Muscle layer of colon (tissue), 2 donors: ENCODE measurements around the gene SKA2.

Experiments used
- H3K27ac ChIP-seq: one replicate; pipeline ENCODE4 v1.7.0; 2013; ENCODE audit warnings: low read depth, mild to moderate bottlenecking, low read length, moderate library complexity
- H3K27me3 ChIP-seq, 2 donors: one replicate each; pipeline ENCODE4 v1.7.0; 2013; ENCODE audit warnings: low read length in 2 of 2, mild to moderate bottlenecking in 2 of 2; ENCODE audit not compliant: insufficient read depth in 2 of 2, control insufficient read depth in 1 of 2
- H3K36me3 ChIP-seq: one replicate; pipeline ENCODE4 v1.7.0; 2013; ENCODE audit warnings: mild to moderate bottlenecking, low read length; ENCODE audit not compliant: insufficient read depth
- H3K4me1 ChIP-seq: one replicate; pipeline ENCODE4 v1.7.0; 2013; ENCODE audit warnings: mild to moderate bottlenecking, low read length; ENCODE audit not compliant: insufficient read depth
- H3K4me3 ChIP-seq, 2 donors: one replicate each; pipeline ENCODE4 v1.7.0; 2013; ENCODE audit warnings: low read length in 2 of 2, low read depth in 1 of 2, mild to moderate bottlenecking in 1 of 2, moderate library complexity in 1 of 2
- H3K9ac ChIP-seq: one replicate; pipeline ENCODE4 v1.7.0; 2013; ENCODE audit warnings: low read length
- H3K9me3 ChIP-seq: one replicate; pipeline ENCODE4 v1.7.0; 2013; ENCODE audit warnings: mild to moderate bottlenecking, low read length
- donor health status: abdominal sarcoma.
- donor health status: Adenocarcinoma of cecum.

Gene SKA2

DNA sequence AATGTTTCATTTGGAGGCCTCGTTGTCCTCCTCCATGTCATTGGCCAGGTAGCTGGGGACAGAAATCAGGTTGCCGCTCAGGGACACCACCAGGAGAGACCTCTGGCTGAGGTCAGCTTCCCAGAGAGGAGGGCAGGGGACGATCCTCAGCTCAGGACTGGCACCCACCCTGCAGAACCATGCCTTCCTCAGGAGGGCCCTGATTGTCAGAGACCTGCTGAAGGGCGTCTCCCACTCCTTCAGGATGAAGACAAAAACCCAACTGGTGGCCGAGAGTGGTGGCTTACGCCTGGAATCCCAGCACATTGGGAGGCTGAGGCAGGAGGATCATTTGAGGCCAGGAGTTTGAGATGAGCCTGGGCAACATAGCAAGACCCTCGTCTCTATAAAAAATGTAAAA is 20.1 kb upstream of the SKA2 start:
- H3K4me1 ChIP-seq = no peaks in the 10 kb centered on the region
- no peak overlapping the region for H3K27ac ChIP-seq
- H3K36me3 ChIP-seq = no peaks in the 10 kb centered on the region
- no peak overlapping the region for H3K9ac ChIP-seq
- H3K9me3 ChIP-seq = no peaks in the 10 kb centered on the region
- H3K27me3 ChIP-seq = no peaks in the 10 kb centered on the region
- H3K4me3 ChIP-seq = no peak overlapping the region

DNA sequence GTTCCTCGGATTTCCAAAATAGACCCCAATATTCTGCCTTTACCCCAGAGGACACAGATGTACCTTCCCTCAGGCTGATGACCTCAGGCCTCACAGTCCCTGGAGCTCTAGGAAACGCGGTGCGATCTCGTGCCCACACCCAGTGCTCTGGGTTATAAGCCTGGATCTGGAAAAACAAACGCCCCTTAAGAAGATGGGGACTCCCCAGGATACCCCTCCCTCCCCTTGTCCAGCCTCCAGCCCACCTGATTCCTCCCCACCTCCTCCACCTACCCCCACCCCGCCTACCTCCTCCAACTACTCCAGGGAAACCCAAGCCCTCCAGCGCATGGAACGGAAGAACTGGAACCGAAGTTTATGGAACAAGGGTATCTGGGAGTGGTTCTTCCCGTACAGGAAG is 19.7 kb upstream of the SKA2 start:
- Histone ChIP-seq H3K9me3 (no peaks in the 10 kb centered on the region), H3K4me1 (no peaks in the 10 kb centered on the region), H3K36me3 (no peaks in the 10 kb centered on the region), H3K27ac (no peak overlapping the region), H3K27me3 (no peaks in the 10 kb centered on the region), H3K9ac (no peak overlapping the region), H3K4me3 (no peak overlapping the region)

DNA sequence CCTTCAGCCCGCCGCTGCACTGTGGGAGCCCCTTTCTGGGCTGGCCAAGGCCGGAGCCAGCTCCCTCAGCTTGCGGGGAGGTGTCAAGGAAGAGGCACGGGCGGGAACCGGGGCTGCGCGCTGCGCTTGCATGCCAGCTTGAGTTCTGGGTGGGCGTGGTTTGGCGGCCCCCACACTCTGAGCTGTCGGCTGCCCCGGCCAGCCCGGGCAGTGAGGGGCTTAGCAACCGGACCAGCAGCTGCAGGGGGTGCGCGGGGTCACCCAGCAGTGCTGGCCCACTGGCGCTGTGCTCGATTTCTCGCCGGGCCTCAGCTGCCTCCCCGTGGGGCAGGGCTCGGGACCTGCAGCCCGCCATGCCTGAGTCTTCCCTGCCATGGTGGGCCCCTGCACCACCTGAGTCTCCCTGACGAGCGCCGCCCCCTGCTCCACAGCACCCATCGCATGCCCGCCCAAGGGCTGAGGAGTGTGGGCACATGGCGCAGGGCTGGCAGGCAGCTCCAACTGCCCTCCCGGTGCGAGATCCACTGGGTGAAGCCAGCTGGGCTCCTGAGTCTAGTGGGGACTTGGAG is 17.5 kb upstream of the SKA2 start:
- Histone ChIP-seq H3K27ac (no peak overlapping the region), H3K9me3 (no peaks in the 10 kb centered on the region), H3K4me1 (no peaks in the 10 kb centered on the region), H3K27me3 (no peaks in the 10 kb centered on the region), H3K9ac (no peak overlapping the region), H3K4me3 (no peak overlapping the region), H3K36me3 (no peaks in the 10 kb centered on the region)

DNA sequence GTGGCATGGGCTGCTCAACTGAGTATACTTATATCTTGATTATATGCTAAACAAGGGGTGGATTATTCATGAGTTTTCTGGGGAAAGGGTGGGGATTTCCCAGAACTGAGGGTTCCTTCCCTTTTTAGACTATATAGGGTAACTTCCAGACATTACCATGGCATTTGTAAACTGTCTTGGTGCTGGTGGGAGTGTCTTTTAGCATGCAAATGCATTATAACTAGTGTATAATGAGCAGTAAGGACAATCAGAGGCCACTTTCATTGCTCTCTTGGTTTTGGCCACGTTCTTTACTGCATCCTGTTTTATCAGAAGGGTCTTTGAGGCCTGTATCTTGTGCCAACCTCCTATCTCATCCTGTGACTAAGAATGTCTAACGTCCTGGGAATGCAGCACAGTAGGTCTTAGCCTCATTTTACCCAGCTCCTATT is 12.6 kb upstream of the SKA2 start:
- Histone ChIP-seq H3K4me3 (no peak overlapping the region), H3K4me1 (no peaks in the 10 kb centered on the region), H3K9me3 (no peaks in the 10 kb centered on the region), H3K27me3 (no peaks in the 10 kb centered on the region), H3K9ac (no peak overlapping the region), H3K27ac (no peak overlapping the region), H3K36me3 (no peaks in the 10 kb centered on the region)

DNA sequence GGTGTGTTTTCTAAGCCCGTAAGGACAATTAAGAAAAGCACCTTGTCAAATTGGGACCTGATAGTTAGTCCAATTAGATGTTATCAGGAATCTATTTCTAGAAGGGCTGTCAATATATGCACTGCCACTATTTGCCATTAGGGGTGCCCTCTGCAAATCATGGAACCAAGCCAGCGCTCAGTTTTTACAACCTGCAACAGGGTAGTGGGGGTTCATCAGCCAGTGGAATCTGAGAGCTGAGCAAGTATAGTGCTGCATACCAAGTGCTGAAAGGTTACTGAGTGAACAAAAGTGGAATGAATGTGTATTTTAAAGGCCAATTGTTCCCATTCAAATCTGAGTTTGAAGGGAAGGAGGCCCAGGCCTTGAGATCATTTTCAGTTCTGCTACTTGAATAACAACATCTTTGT is 11.0 kb upstream of the SKA2 start:
- Histone ChIP-seq H3K27me3 (no peaks in the 10 kb centered on the region), H3K9ac (no peak overlapping the region), H3K4me3 (no peak overlapping the region), H3K4me1 (no peaks in the 10 kb centered on the region), H3K9me3 (no peaks in the 10 kb centered on the region), H3K27ac (no peak overlapping the region), H3K36me3 (no peaks in the 10 kb centered on the region)

DNA sequence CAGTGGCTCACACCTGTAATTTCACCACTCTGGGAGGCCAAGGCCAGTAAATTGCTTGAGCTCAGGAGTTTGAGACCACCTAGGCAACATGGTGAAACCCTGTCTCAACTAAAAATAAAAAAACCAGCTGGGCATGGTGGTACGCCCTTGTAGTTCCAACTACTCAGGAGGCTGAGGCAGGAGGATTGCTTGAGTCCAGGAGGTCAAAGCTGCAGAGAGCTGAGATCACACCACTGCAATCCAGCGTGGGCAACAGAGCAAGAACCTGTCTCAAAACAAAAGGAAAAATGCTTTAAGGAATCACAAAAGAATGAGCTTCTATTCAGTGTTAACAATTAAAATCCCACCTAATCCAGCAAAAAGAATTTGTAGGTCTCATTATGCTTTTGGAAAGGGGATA is 6.5 kb upstream of the SKA2 start:
- Histone ChIP-seq H3K4me1 (peaks cover 2% of the 10 kb centered on the region), H3K27ac (no peak overlapping the region), H3K4me3 (no peak overlapping the region), H3K36me3 (no peaks in the 10 kb centered on the region), H3K27me3 (no peaks in the 10 kb centered on the region), H3K9ac (no peak overlapping the region), H3K9me3 (no peaks in the 10 kb centered on the region)

DNA sequence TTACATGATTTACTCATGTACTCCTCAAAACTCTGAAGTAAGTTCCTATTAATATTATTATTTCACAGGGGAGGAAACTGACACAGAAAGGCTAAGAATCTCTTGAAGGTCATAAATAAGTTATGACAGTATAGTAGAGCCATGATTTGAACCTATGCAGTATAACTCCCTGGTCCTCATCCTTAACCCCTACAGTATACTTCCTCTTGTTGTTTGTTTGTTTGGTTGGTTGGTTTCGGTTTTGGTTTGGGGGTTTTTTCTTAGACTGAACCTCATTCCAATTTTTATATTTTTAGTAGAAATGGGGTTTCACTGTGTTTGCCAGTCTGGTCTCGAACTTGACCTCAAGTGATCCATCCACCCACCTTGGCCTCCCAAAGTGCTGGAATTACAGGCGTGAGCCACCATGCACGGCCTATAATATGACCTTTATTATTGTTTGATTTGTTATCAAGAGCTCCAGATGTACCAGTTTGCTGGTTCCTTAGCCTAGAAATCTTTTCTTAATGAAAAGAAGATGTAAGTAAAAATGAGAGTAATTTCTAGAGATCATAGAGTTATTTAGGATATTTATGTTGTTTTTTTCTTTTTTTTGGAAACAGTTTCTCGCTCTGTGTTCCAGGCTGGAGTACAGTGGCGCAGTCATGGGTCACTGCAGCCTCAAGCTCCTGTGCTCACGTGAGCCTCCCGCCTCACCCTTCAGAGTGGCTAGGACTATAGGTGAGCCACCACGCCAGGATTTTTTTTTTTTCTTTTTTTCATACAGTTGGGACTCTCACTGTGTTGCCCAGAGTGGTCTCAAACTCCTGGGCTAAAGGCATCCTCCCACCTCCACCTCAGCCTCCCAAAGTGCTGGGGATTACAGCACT is 5.4 kb upstream of the SKA2 start:
- Histone ChIP-seq H3K36me3 (no peaks in the 10 kb centered on the region), H3K27ac (no peak overlapping the region), H3K27me3 (no peaks in the 10 kb centered on the region), H3K4me1 (peaks cover 8% of the 10 kb centered on the region), H3K9me3 (no peaks in the 10 kb centered on the region), H3K9ac (no peak overlapping the region), H3K4me3 (no peak overlapping the region)

DNA sequence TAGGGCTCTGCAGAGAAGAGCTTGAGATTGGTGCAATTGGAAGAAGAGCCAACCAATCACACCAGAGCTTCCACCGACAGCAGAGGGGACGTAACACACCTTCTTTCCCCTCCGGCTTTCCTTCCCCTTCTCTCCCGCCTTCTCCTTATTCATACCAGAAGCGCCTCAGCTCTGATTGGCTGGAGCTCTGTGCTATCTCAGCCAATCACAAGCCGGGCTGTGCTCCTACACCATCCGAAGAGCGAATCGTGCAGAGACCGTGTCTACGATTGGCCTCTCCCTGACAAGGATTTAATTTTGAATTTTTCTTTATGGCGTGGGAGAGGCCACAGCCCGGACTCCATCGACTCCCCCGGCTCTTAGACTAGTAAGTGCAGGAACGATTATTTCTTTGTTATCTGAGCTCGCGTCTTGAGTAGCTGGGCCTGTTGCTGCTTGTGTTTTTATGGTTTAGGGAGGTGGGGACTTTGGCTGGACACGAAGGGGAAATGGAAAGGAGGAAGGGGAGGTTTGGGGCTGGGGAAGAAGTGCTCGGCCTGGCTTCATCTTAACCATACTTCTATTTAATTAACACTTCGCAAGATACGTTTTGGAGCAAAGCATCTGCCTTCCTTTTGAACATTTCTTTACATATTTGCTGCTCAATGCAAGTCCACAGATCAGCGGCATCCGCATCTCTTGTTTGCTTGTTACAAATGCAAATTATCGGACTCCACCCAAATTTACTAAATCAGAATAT is 622 bp upstream of the SKA2 start, which contains the start of gene PRR11:
TSS of gene PRR11 (plus strand) at position 308 of the 739 bp plus-strand sequence. CDS start 14,007 bp downstream, outside the sequence.
- Histone ChIP-seq H3K9me3 (no peaks in the 10 kb centered on the region), H3K9ac (peak within 1 kb of the TSS; percentile 85), H3K36me3 (no peaks in the 10 kb centered on the region), H3K4me1 (peaks cover 8% of the 10 kb centered on the region), H3K27ac (peak within 1 kb of the TSS; percentile 78), H3K4me3 (peak within 1 kb of the TSS; percentile 54 to 97), H3K27me3 (no peaks in the 10 kb centered on the region)

DNA sequence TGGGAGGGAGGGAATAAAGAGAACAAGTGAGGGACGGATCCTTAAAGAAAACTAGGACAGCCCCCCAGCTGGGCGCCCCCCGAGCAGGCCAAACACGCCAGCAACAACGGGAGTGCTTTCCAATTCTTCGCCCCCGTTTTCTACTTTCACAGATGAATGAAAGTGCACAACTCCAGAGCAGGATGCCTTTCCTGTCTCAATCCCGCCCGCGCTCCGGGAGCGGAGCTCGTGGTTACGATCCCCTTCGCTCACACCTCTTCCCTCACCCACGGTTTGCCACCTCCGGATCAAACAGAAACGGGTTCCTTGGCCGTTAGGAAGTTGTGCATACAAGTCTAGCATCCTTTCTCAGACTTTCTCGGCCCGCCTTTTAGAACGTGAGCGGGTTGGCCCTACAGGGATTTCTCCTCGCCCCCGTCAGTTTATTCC is 680 bp downstream of the SKA2 start:
- Histone ChIP-seq H3K9ac (peak overlapping the region; percentile 85), H3K4me1 (peaks cover 8% of the 10 kb centered on the region), H3K27me3 (no peaks in the 10 kb centered on the region), H3K27ac (peak overlapping the region; percentile 78), H3K36me3 (no peaks in the 10 kb centered on the region), H3K9me3 (no peaks in the 10 kb centered on the region), H3K4me3 (peak overlapping the region; percentile 54 to 97)

DNA sequence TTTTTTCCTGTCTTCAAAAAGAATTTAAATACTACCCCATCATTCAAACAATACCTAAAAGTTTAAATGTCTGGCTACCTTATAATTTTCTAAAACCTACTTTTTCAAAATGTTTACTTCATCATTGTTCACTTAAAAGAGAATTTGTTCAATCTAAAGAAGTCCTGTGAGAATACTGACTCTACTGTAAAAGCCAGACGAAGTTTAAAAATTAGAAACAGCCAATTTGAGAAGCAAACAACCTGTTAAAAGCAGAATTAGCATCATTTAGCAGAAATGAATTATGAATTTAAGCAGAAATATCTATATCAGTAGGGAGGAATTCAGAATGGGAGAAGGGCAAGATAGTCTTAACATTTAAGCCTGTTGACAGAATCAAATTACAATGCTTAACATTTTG is 2.1 kb downstream of the SKA2 start:
- H3K36me3 ChIP-seq = no peaks in the 10 kb centered on the region
- H3K4me3 ChIP-seq = no peak overlapping the region
- H3K9me3 ChIP-seq = no peaks in the 10 kb centered on the region
- H3K9ac ChIP-seq = no peak overlapping the region
- peaks cover 8% of the 10 kb centered on the region for H3K4me1 ChIP-seq
- H3K27ac ChIP-seq = no peak overlapping the region
- no peaks in the 10 kb centered on the region for H3K27me3 ChIP-seq

DNA sequence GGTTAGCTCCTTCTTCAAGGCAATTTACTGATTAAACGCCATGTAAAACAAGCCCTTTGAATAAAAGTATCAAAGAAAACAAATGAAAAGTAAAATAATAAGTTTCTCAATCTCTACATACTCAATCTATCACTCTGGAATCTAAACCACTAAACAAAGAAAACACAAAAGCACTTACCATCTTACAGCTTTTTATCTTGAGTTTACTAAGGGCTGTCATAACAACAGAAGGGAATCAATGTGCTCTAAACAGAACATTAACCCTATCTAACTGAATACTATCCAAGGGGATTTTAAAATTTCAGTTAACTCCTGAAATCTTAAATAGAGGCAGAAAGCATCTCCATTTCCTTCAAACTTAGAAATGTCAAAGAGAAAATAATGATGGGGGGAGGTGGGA is 3.4 kb downstream of the SKA2 start:
- peaks cover 7% of the 10 kb centered on the region for H3K4me1 ChIP-seq
- H3K9me3 ChIP-seq = no peaks in the 10 kb centered on the region
- H3K27me3 ChIP-seq = no peaks in the 10 kb centered on the region
- H3K4me3 ChIP-seq = no peak overlapping the region
- no peak overlapping the region for H3K9ac ChIP-seq
- H3K36me3 ChIP-seq = no peaks in the 10 kb centered on the region
- no peak overlapping the region for H3K27ac ChIP-seq
